H1 (cell line): ENCODE data around the gene DNAH12. TPM values are rescaled to one million over a fixed set of nuclear protein-coding genes. Genes with fewer than 3 reads are reported as not detected.

Source experiments
- ASH2L ChIP-seq: fragments of 200-600, 300-600 bp; sonication (generic); IDR thresholded peaks from one replicate; pipeline ENCODE4 v1.7.1; 2017; ENCODE audit warnings: low read length
- JUND ChIP-seq: IDR thresholded peaks from 2 replicates; pipeline ENCODE4 v1.6.1; 2011; ENCODE audit warnings: mild to moderate bottlenecking, improper control_type of control experiment, low read length
- MAFK ChIP-seq: IDR thresholded peaks from 2 replicates; pipeline ENCODE4 v1.6.1; 2012; ENCODE audit warnings: low read depth, mild to moderate bottlenecking, improper control_type of control experiment, low read length
- RXRA ChIP-seq: IDR thresholded peaks from 2 replicates; pipeline ENCODE4 v1.6.1; 2011; ENCODE audit warnings: low read depth, mild to moderate bottlenecking, low read length, moderate library complexity; ENCODE audit not compliant: insufficient read depth
- SRF ChIP-seq: IDR thresholded peaks from 2 replicates; pipeline ENCODE4 v1.6.1; 2011; ENCODE audit warnings: mild to moderate bottlenecking, low read depth, low read length, moderate library complexity
- polyA plus RNA-seq, 7 experiments: library from polyadenylated mRNA; depleted of rRNA in 3 of 7; stranded (reverse) in 5 of 7; unstranded in 2 of 7; fragments of >200 nt in 5 of 7; fragments of 200-250 nt in 2 of 7; gene quantifications; 1 replicate in 5 of 7; 2 replicates in 1 of 7; 4 replicates in 1 of 7; pipeline versions ENCODE4 v1.2.1 to v1.2.3, GENCODE V29; 2011 to 2013; ENCODE audit warnings: missing spikeins in 2 of 7, mixed read lengths in 2 of 7
- total RNA-seq: library from RNA; stranded (reverse); fragmentation: NEBNext Ultra II Directional; extraction: Animal tissue kit (Norgen Biotek cat#: 25700); gene quantifications from 2 replicates; pipeline ENCODE4 v1.2.1, GENCODE V29; 2021

Gene DNAH12
- total and polyA plus RNA-seq, 2 of the 8 experiments (the other 6 are each of a cell fraction or from before 2014, with no cell fraction given), result not detected

GRCh38 chr3:57420001-57420400, 124.1 kb downstream of the DNAH12 start (continued):
- TF ChIP-seq MAFK, result no peak
- TF ChIP-seq ASH2L, result no peak
- no peak for TF ChIP-seq SRF
- no peak for TF ChIP-seq RXRA
- no peak for TF ChIP-seq JUND
